CD14-positive monocyte (primary cell): Measurements from ENCODE around the gene MOCOS. TPM values are rescaled to one million over a fixed set of nuclear protein-coding genes. Genes with fewer than 3 reads are reported as not detected.

Experiments
- DNase-seq, 3 donors: peaks; one replicate each; pipeline ENCODE4 v3.0.0-alpha.2; 2011 to 2022
- H2AFZ ChIP-seq: 2 replicates; pipeline ENCODE4 v1.6.0; 2012; ENCODE audit warnings: mild to moderate bottlenecking, low read depth, low read length, inconsistent platforms; ENCODE audit not compliant: insufficient read depth, poor library complexity, severe bottlenecking
- H3K27ac ChIP-seq, 2 donors: 1 replicate in 1 of 2; 2 replicates in 1 of 2; pipeline ENCODE4 v1.5.1; 2012 to 2013; ENCODE audit warnings: low read length in 2 of 2, control low read depth in 1 of 2, inconsistent platforms in 1 of 2, low read depth in 1 of 2, mild to moderate bottlenecking in 1 of 2
- H3K27me3 ChIP-seq, 2 donors: one replicate each; pipeline versions ENCODE4 v1.6.0 to v1.6.1; 2011 to 2013; ENCODE audit warnings: low read length in 2 of 2; ENCODE audit not compliant: control insufficient read depth in 2 of 2, insufficient read depth in 2 of 2
- H3K36me3 ChIP-seq, 2 donors: replicated peaks in 1 of 2; 1 replicate in 1 of 2; 2 replicates in 1 of 2; pipeline versions ENCODE4 v1.5.1 to v1.6.1; 2012 to 2013; ENCODE audit warnings: low read length in 2 of 2, control low read depth in 1 of 2, inconsistent platforms in 1 of 2, mild to moderate bottlenecking in 1 of 2; ENCODE audit not compliant: insufficient read depth in 2 of 2, control insufficient read depth in 1 of 2
- H3K4me1 ChIP-seq, 2 donors: 1 replicate in 1 of 2; 2 replicates in 1 of 2; pipeline versions ENCODE4 v1.5.1 to v1.6.1; 2012 to 2013; ENCODE audit warnings: low read length in 2 of 2, control low read depth in 1 of 2, inconsistent platforms in 1 of 2, mild to moderate bottlenecking in 1 of 2, moderate library complexity in 1 of 2; ENCODE audit not compliant: insufficient read depth in 2 of 2, control insufficient read depth in 1 of 2
- H3K4me2 ChIP-seq: replicated peaks from 2 replicates; pipeline ENCODE3; 2012; ENCODE audit warnings: low read length, moderate library complexity, mild to moderate bottlenecking; ENCODE audit not compliant: poor library complexity, severe bottlenecking; ENCODE audit errors: extremely low read depth
- H3K4me3 ChIP-seq, 3 experiments: fragments of 200-600 bp in 1 of 3; sonication (generic) in 1 of 3; replicated peaks in 1 of 3; 1 replicate in 2 of 3; 2 replicates in 1 of 3; pipeline ENCODE4 v1.5.1; 2011 to 2013; ENCODE audit warnings: low read length in 3 of 3, mild to moderate bottlenecking in 3 of 3, control low read depth in 2 of 3, low read depth in 2 of 3, inconsistent platforms in 1 of 3, moderate library complexity in 1 of 3
- H3K79me2 ChIP-seq: 2 replicates; pipeline ENCODE4 v1.6.0; 2012; ENCODE audit warnings: mild to moderate bottlenecking, control low read depth, inconsistent platforms, low read length, moderate library complexity; ENCODE audit not compliant: insufficient read depth
- H3K9ac ChIP-seq: 2 replicates; pipeline ENCODE4 v1.6.0; 2017; ENCODE audit warnings: low read length, mild to moderate bottlenecking; ENCODE audit not compliant: insufficient read depth, poor library complexity, severe bottlenecking
- H3K9me3 ChIP-seq, 2 donors: replicated peaks in 1 of 2; 1 replicate in 1 of 2; 2 replicates in 1 of 2; pipeline versions ENCODE4 v1.5.1 to v1.6.1; 2012 to 2013; ENCODE audit warnings: low read length in 2 of 2, control low read depth in 1 of 2; ENCODE audit not compliant: control insufficient read depth in 1 of 2, insufficient read depth in 1 of 2
- H4K20me1 ChIP-seq: 2 replicates; pipeline ENCODE4 v1.6.0; 2012; ENCODE audit warnings: mild to moderate bottlenecking, low read length, control low read depth, moderate library complexity; ENCODE audit not compliant: insufficient read depth
- H3K27ac Mint-ChIP-seq, 7 donors: one replicate each; pipeline ENCODE4 v1.8.0; 2020; ENCODE audit warnings: mild to moderate bottlenecking in 7 of 7, mixed read lengths in 7 of 7, moderate library complexity in 6 of 7, inconsistent platforms in 2 of 7
- H3K27me3 Mint-ChIP-seq, 3 donors: one replicate each; pipeline ENCODE4 v1.8.0; 2021 to 2022; ENCODE audit warnings: low read depth in 3 of 3, mild to moderate bottlenecking in 3 of 3, mixed read lengths in 3 of 3, moderate library complexity in 3 of 3, inconsistent platforms in 1 of 3
- H3K36me3 Mint-ChIP-seq, 2 donors: one replicate each; pipeline ENCODE4 v1.8.0; 2020; ENCODE audit warnings: mixed read lengths in 2 of 2, inconsistent platforms in 1 of 2, mild to moderate bottlenecking in 1 of 2
- H3K4me1 Mint-ChIP-seq: one replicate; pipeline ENCODE4 v1.8.0; 2020; ENCODE audit warnings: mild to moderate bottlenecking, mixed read lengths
- H3K4me3 Mint-ChIP-seq, 2 donors: one replicate each; pipeline ENCODE4 v1.8.0; 2020; ENCODE audit warnings: mild to moderate bottlenecking in 2 of 2, mixed read lengths in 2 of 2, moderate library complexity in 1 of 2
- H3K9me3 Mint-ChIP-seq, 7 donors: one replicate each; pipeline ENCODE4 v1.8.0; 2020 to 2022; ENCODE audit warnings: mixed read lengths in 7 of 7, mild to moderate bottlenecking in 6 of 7, moderate library complexity in 6 of 7, inconsistent platforms in 2 of 7
- CTCF ChIP-seq: fragments of 200-600 bp; IDR thresholded peaks from one replicate; pipeline ENCODE4 v1.8.0; 2022; ENCODE audit warnings: antibody characterized with exemption, mild to moderate bottlenecking
- WGBS: methylation state at CpG from one replicate; pipeline ENCODE4 v1.1.5; 2013; ENCODE audit warnings: missing lambda C conversion rate; ENCODE audit not compliant: insufficient coverage; 5-methylcytosine and 5-hydroxymethylcytosine counted together
- intact Hi-C, 2 donors: fragments of 100-400 bp; cut with micrococcal nuclease; formaldehyde crosslinking; loops; one replicate each; pipeline versions ENCODE4 v1.15.0 to v1.15.1; 2023
- polyA plus RNA-seq, 3 donors: library from polyadenylated mRNA; depleted of rRNA in 1 of 3; unstranded in 2 of 3; stranded (reverse) in 1 of 3; fragments of 300-500 nt in 2 of 3; fragments of >200 nt in 1 of 3; fragmentation: Illumina TruSeq in 2 of 3; gene quantifications; 1 replicate in 2 of 3; 2 replicates in 1 of 3; pipeline ENCODE4 v1.2.3, GENCODE V29; 2012 to 2021

MOCOS gene
- polyA plus RNA-seq, 3 donors, result 0.03 to 0.05 TPM; not detected in 1

- H3K27ac Mint-ChIP-seq, result no peak overlapping the region
- Histone ChIP-seq H3K9ac (no peak overlapping the region), H2AFZ (no peak overlapping the region), H3K27me3 (peaks cover 74 to 85% of the 10 kb centered on the region in 2 donors), H3K4me1 (peaks cover 0 to 12% of the 10 kb centered on the region in 2 donors), H3K9me3 (peaks cover 0 to 18% of the 10 kb centered on the region in 2 donors), H3K27ac (no peak overlapping the region), H3K79me2 (no peaks in the 10 kb centered on the region), H3K4me2 (peak overlapping the region; percentile 58), H3K4me3 (peak overlapping the region in 1 of 3 experiments; percentile 56), H4K20me1 (no peaks in the 10 kb centered on the region), H3K36me3 (no peaks in the 10 kb centered on the region)
- TF ChIP-seq CTCF, result no peak
- H3K36me3 Mint-ChIP-seq, result no peaks in the 10 kb centered on the region
- no peak for DNase-seq
- H3K9me3 Mint-ChIP-seq, result peaks cover 0 to 4% (median 0%) of the 10 kb centered on the region in 7 donors
- H3K27me3 Mint-ChIP-seq, result peaks cover 31 to 49% (median 32%) of the 10 kb centered on the region in 3 donors
- no peaks in the 10 kb centered on the region for H3K4me1 Mint-ChIP-seq
- H3K4me3 Mint-ChIP-seq, result peak overlapping the region in 1 of 2 donors; percentile 64
- WGBS, result under 1% methylated on average over 57 of the region's 67 CpGs
- intact Hi-C loops, result no loop called here
These were observed 110.9 kb downstream of the MOCOS start for GRCh38 chr18:36298126-36298741.

- intact Hi-C loops, result no loop called here
- H3K27me3 ChIP-seq, result peaks cover 71 to 78% of the 10 kb centered on the region in 2 donors
- WGBS, result no CpG with 5 or more reads among the region's 6 CpGs
These were observed 111.7 kb downstream of the MOCOS start for GRCh38 chr18:36299015-36299414.

More at GRCh38 chr18:36299015-36299414, 111.7 kb downstream of the MOCOS start:
- no peaks in the 10 kb centered on the region for H3K36me3 Mint-ChIP-seq
- peak overlapping the region in 1 of 2 donors; percentile 72 for H3K4me3 Mint-ChIP-seq
- TF ChIP-seq CTCF, result no peak
- Histone ChIP-seq H3K4me1 (peaks cover 0 to 12% of the 10 kb centered on the region in 2 donors), H3K4me2 (no peak overlapping the region), H3K9me3 (peaks cover 0 to 15% of the 10 kb centered on the region in 2 donors), H3K4me3 (no peak overlapping the region), H3K36me3 (no peaks in the 10 kb centered on the region), H3K9ac (no peak overlapping the region), H3K27ac (no peak overlapping the region), H3K79me2 (no peaks in the 10 kb centered on the region), H2AFZ (no peak overlapping the region), H4K20me1 (no peaks in the 10 kb centered on the region)
- peaks cover 32 to 55% (median 39%) of the 10 kb centered on the region in 3 donors for H3K27me3 Mint-ChIP-seq
- H3K4me1 Mint-ChIP-seq, result no peaks in the 10 kb centered on the region
- no peak overlapping the region for H3K27ac Mint-ChIP-seq
- no peak for DNase-seq
- peaks cover 0 to 4% (median 0%) of the 10 kb centered on the region in 7 donors for H3K9me3 Mint-ChIP-seq
